Parathyroid adenoma (tissue), 2 donors: Measurements from ENCODE around the gene RNF175.

Source experiments
- H2AFZ ChIP-seq: fragments of 300-600 bp; sonication (generic); one replicate; pipeline ENCODE4 v1.7.0; 2017; ENCODE audit warnings: antibody characterized with exemption, mild to moderate bottlenecking
- H3K27ac ChIP-seq: fragments of 300-600 bp; sonication (generic); one replicate; pipeline ENCODE4 v1.7.0; 2017
- H3K27me3 ChIP-seq: fragments of 300-600 bp; sonication (generic); one replicate; pipeline ENCODE4 v1.7.0; 2017; ENCODE audit warnings: low read length; ENCODE audit not compliant: control insufficient read depth, insufficient read depth
- H3K36me3 ChIP-seq: fragments of 300-600 bp; sonication (generic); one replicate; pipeline ENCODE4 v1.7.0; 2017; ENCODE audit warnings: low read length; ENCODE audit not compliant: control insufficient read depth, insufficient read depth
- H3K4me1 ChIP-seq: fragments of 300-600 bp; sonication (generic); one replicate; pipeline ENCODE4 v1.7.0; 2017; ENCODE audit warnings: control low read depth
- H3K4me2 ChIP-seq: fragments of 300-600 bp; sonication (generic); one replicate; pipeline ENCODE4 v1.7.0; 2017; ENCODE audit warnings: low read length
- H3K4me3 ChIP-seq: fragments of 300-600 bp; sonication (generic); one replicate; pipeline ENCODE4 v1.7.0; 2017; ENCODE audit warnings: low read depth, low read length
- H3K79me2 ChIP-seq: fragments of 300-600 bp; sonication (generic); one replicate; pipeline ENCODE4 v1.7.0; 2017; ENCODE audit warnings: control low read depth
- H3K9ac ChIP-seq: fragments of 300-600 bp; sonication (generic); one replicate; pipeline ENCODE4 v1.7.0; 2017; ENCODE audit warnings: mild to moderate bottlenecking
- H3K9me3 ChIP-seq: fragments of 300-600 bp; sonication (generic); one replicate; pipeline ENCODE4 v1.7.0; 2017; ENCODE audit warnings: low read length; ENCODE audit not compliant: control insufficient read depth
- CTCF ChIP-seq: fragments of 300-600 bp; sonication (generic); IDR thresholded peaks from one replicate; pipeline ENCODE4 v1.7.0; 2017; ENCODE audit warnings: antibody characterized with exemption, mild to moderate bottlenecking
- donor health status: primary hyperparathyroidism.

Gene RNF175

GRCh38 chr4:153713866-153714646 is 45.8 kb downstream of the RNF175 start:
- no peak overlapping the region for H3K4me2 ChIP-seq
- TF ChIP-seq CTCF = no peak
- H3K27ac ChIP-seq = no peak overlapping the region
- no peak overlapping the region for H3K9ac ChIP-seq
- no peak overlapping the region for H2AFZ ChIP-seq
- no peak overlapping the region for H3K4me3 ChIP-seq
- H3K27me3 ChIP-seq = no peaks in the 10 kb centered on the region
- no peaks in the 10 kb centered on the region for H3K36me3 ChIP-seq
- no peaks in the 10 kb centered on the region for H3K9me3 ChIP-seq
- no peaks in the 10 kb centered on the region for H3K4me1 ChIP-seq
- H3K79me2 ChIP-seq = no peaks in the 10 kb centered on the region

GRCh38 chr4:153710681-153711080 is 49.1 kb downstream of the RNF175 start:
- no peaks in the 10 kb centered on the region for H3K4me1 ChIP-seq
- TF ChIP-seq CTCF = no peak
- H3K4me3 ChIP-seq = no peak overlapping the region
- no peak overlapping the region for H3K4me2 ChIP-seq
- H3K27me3 ChIP-seq = no peaks in the 10 kb centered on the region
- H3K79me2 ChIP-seq = no peaks in the 10 kb centered on the region
- H3K9ac ChIP-seq = no peak overlapping the region
- no peaks in the 10 kb centered on the region for H3K36me3 ChIP-seq
- no peak overlapping the region for H2AFZ ChIP-seq
- no peaks in the 10 kb centered on the region for H3K9me3 ChIP-seq
- no peak overlapping the region for H3K27ac ChIP-seq

- no peak overlapping the region for H3K4me2 ChIP-seq
- no peak for TF ChIP-seq CTCF
- H3K27me3 ChIP-seq = no peaks in the 10 kb centered on the region
- H2AFZ ChIP-seq = no peak overlapping the region
- H3K79me2 ChIP-seq = no peaks in the 10 kb centered on the region
- no peak overlapping the region for H3K4me3 ChIP-seq
- no peaks in the 10 kb centered on the region for H3K36me3 ChIP-seq
- no peaks in the 10 kb centered on the region for H3K4me1 ChIP-seq
- H3K9me3 ChIP-seq = no peaks in the 10 kb centered on the region
- H3K27ac ChIP-seq = no peak overlapping the region
- no peak overlapping the region for H3K9ac ChIP-seq
These were observed 53.3 kb downstream of the RNF175 start for GRCh38 chr4:153706519-153706918.

- Histone ChIP-seq H3K27me3 (no peaks in the 10 kb centered on the region), H3K4me2 (no peak overlapping the region), H3K27ac (no peak overlapping the region), H3K36me3 (no peaks in the 10 kb centered on the region), H3K4me3 (no peak overlapping the region), H3K79me2 (no peaks in the 10 kb centered on the region), H2AFZ (no peak overlapping the region), H3K9me3 (no peaks in the 10 kb centered on the region), H3K9ac (no peak overlapping the region), H3K4me1 (no peaks in the 10 kb centered on the region)
- TF ChIP-seq CTCF = no peak
These were observed 53.9 kb downstream of the RNF175 start for GRCh38 chr4:153705743-153706468.
